ENCODE data around the gene IZUMO2. TPM values are rescaled to one million over a fixed set of nuclear protein-coding genes. Genes with fewer than 3 reads are reported as not detected.

The IZUMO2 gene
- polyA plus RNA-seq, 1 experiment: not detected

DNA sequence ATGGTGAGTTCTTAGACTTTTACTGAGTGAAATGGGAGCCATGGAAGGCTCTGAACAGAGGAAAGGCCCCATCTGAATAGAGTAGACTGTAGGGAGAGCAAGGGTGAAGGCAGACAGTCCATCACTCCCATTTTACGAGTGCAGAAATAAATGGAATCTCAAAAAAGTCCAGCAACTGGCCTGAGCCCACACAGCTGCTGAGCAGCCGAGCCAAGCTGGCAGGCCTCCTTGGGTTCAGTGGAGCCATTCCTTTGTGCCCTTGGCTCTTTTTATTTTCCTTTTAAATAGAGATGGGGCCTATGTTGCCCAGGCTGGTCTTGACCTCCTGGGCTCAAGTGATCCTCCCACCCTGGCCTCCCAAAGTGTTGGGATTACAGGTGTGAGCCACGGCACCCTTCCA is 39.3 kb upstream of the IZUMO2 start:
- TF ChIP-seq, protein P1, sequence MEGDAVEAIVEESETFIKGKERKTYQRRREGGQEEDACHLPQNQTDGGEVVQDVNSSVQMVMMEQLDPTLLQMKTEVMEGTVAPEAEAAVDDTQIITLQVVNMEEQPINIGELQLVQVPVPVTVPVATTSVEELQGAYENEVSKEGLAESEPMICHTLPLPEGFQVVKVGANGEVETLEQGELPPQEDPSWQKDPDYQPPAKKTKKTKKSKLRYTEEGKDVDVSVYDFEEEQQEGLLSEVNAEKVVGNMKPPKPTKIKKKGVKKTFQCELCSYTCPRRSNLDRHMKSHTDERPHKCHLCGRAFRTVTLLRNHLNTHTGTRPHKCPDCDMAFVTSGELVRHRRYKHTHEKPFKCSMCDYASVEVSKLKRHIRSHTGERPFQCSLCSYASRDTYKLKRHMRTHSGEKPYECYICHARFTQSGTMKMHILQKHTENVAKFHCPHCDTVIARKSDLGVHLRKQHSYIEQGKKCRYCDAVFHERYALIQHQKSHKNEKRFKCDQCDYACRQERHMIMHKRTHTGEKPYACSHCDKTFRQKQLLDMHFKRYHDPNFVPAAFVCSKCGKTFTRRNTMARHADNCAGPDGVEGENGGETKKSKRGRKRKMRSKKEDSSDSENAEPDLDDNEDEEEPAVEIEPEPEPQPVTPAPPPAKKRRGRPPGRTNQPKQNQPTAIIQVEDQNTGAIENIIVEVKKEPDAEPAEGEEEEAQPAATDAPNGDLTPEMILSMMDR (IDR thresholded peaks at IDR 0.05; ENCODE audit: low read depth, low read length): no peak
- no peak for DNase-seq (ENCODE audit: low read depth, low spot score)
- Histone ChIP-seq H3K27ac (ENCODE audit: low read depth, low read length) (no peak overlapping the region), H3K4me3 (ENCODE audit: low read depth, low read length) (no peak overlapping the region), H3K9me3 (ENCODE audit: control insufficient read depth, insufficient read depth, low read length) (peaks cover 16% of the 10 kb centered on the region; the same call in 1 of the 2 replicates), H3K27me3 (ENCODE audit: control insufficient read depth, insufficient read depth, low read length) (peaks cover 10% of the 10 kb centered on the region)
- POLR2A ChIA-PET: no interaction called here
- CTCF ChIA-PET: no interaction called here

DNA sequence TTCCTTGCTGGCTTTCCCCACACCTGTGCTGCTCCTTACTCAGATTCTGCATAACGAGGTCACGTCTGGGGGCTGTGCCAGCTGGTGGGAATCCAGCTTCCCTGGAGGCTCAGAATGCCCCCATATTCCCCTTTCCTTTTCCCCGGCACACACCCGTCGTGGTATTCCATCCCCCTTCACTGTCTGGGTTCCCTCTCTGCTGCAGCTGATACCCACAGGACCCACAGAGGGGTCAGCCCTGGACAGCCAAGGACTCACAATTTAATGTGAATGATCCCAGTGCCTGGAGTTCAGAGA is 36.1 kb upstream of the IZUMO2 start:
- no peak for DNase-seq (ENCODE audit: low read depth, low spot score)
- no peak overlapping the region for H3K27ac ChIP-seq (ENCODE audit: low read depth, low read length)
- TF ChIP-seq, protein P1 (IDR thresholded peaks at IDR 0.05; ENCODE audit: low read depth, low read length): no peak
- ChIA-PET POLR2A (no interaction called here), CTCF (no interaction called here)
- peaks cover 8% of the 10 kb centered on the region for H3K9me3 ChIP-seq (ENCODE audit: control insufficient read depth, insufficient read depth, low read length)
- peaks cover 7% of the 10 kb centered on the region for H3K27me3 ChIP-seq (ENCODE audit: control insufficient read depth, insufficient read depth, low read length)
- H3K4me3 ChIP-seq (ENCODE audit: low read depth, low read length): no peak overlapping the region

DNA sequence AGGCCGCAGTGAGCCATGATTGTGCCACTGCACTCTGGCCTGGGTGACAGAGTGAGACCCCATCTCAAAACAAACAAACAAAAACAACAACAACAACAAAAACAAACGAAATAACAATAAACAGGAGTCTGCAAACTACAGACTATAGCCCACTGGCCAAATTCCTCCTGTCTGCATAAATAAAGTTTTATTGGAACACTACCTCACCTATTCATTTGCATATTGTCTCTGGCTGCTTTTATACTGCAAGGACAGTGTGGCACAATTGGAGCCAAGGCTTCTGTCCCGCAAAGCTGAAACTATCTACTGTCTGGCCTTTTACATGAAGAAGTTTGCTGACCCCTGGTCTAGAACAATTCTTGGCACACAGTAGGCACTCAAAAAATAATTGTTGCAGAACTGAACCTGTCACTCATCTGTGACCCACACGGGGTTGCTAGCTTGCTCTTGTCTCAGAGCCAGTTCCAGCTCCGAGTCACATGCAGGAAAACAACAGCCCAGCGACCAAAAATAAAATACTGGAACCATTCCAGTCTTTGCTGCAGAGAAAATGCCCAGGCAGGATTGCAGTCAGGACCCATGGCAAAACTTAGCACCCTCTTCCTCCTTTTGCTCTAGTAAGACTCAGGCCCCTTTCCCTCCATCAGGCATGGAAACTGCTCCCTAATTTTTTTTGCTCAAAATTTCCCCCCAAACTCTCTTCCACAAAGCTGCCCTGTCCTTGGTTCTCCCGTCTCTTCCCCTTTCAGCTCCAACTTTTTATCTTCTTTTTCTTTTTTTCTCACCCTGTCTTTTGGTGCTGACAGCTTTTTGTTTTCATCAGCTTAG is 35.6 kb upstream of the IZUMO2 start:
- CTCF ChIA-PET: no interaction called here
- H3K27me3 ChIP-seq (ENCODE audit: control insufficient read depth, insufficient read depth, low read length): peaks cover 6% of the 10 kb centered on the region
- TF ChIP-seq, protein P1 (IDR thresholded peaks at IDR 0.05; ENCODE audit: low read depth, low read length): no peak
- no peak overlapping the region for H3K27ac ChIP-seq (ENCODE audit: low read depth, low read length)
- no peak overlapping the region for H3K4me3 ChIP-seq (ENCODE audit: low read depth, low read length)
- peaks cover 5% of the 10 kb centered on the region for H3K9me3 ChIP-seq (ENCODE audit: control insufficient read depth, insufficient read depth, low read length)
- DNase-seq (ENCODE audit: low read depth, low spot score): no peak
- POLR2A ChIA-PET: interaction anchor here (0.6 kb wide), 1 partner anchor 396 kb away, joined by 3 read pairs; no protein-coding TSS in a partner anchor

DNA sequence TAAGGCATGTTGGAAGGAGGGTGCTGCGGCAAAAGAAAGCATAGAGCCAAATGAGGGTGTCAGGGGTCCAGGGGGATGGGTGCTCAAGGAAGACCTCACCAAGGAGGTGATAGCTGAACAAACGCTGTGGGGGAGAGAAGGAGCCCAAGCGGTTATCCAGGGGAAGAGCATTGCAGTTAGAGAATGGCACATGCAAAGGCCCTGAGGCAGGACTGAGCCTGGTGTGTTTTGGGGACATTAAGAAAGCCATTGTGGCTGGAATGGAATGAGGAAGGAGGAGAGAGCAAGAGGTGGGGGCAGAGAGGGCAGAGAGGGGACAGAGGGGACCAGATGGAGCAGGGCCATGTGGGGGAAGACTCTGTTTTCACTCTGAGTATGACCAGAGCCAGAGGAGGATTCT is 34.3 kb upstream of the IZUMO2 start:
- Histone ChIP-seq H3K27me3 (ENCODE audit: control insufficient read depth, insufficient read depth, low read length) (no peaks in the 10 kb centered on the region), H3K27ac (ENCODE audit: low read depth, low read length) (no peak overlapping the region), H3K9me3 (ENCODE audit: control insufficient read depth, insufficient read depth, low read length) (no peaks in the 10 kb centered on the region; the same call in none of the 2 replicates), H3K4me3 (ENCODE audit: low read depth, low read length) (no peak overlapping the region)
- ChIA-PET POLR2A (no interaction called here), CTCF (no interaction called here)
- DNase-seq (ENCODE audit: low read depth, low spot score): no peak
- TF ChIP-seq, protein P1 (IDR thresholded peaks at IDR 0.05; ENCODE audit: low read depth, low read length): no peak

- POLR2A ChIA-PET: no interaction called here
- TF ChIP-seq, protein P1 (IDR thresholded peaks at IDR 0.05; ENCODE audit: low read depth, low read length): no peak
- H3K27ac ChIP-seq (ENCODE audit: low read depth, low read length): no peak overlapping the region
- H3K9me3 ChIP-seq (ENCODE audit: control insufficient read depth, insufficient read depth, low read length): no peaks in the 10 kb centered on the region; the same call in 1 of the 2 replicates
- H3K27me3 ChIP-seq (ENCODE audit: control insufficient read depth, insufficient read depth, low read length): no peaks in the 10 kb centered on the region
- CTCF ChIA-PET: no interaction called here
- no peak for DNase-seq (ENCODE audit: low read depth, low spot score)
- H3K4me3 ChIP-seq (ENCODE audit: low read depth, low read length): no peak overlapping the region
These were observed 33.3 kb upstream of the IZUMO2 start for GRCh38 chr19:50196322-50196932.
